NCI-H82 treated with DMSO at 0.1 percent for 48 hours (cell line): ENCODE data around the gene CYCS.
A peak's percentile ranks its signal among the peaks of the same experiment; 100 is the strongest.

Source experiments
- DNase-seq: peaks from one replicate; lab custom pipeline; 2025; ENCODE audit not compliant: unreplicated experiment; lab: John Stamatoyannopoulos, UW

The CYCS gene

DNA sequence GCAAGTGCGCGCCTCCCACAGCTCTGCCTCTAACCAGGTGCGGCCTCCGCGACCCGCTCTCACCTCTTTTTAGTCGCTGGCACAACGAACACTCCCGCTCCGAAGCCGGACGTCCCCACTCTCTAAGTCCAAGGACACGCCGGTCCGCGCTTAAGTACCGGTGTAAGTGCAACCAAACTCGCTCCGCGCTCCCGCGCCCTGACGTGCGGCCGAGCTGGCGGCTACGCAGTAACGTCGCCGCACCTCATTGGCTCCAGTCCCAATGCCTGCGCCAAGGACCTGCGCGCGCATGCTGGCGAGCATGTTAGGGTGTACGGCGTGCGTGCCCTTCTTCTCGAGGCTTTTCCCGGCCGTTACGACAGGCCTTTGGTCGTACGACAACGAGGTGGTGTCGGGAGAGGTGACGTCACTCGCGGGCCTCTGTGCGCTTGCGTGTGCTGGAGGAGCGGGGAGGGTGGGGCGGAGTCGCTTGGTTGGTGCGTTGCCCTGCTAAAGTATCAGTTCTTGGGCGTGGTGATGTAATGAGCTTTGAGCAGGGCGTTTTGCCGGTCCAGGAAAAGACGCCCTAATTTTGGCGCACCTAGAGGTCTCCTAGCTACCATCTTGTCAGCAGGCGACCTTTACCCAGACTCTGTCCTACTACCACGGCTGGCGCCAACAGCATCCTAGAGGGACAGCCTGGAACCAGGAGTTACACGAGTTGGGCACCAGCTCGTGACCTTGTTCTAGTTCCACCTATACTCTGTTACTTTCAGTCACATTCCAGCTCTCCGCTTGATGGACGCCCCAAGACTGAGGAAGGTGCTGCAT lies at the start of gene CYCS:
TSS of gene CYCS (minus strand) at position 124 of the 810 bp plus-strand sequence. CDS start 1,141 bp downstream, outside the sequence.
- peak; percentile 97 for DNase-seq

DNA sequence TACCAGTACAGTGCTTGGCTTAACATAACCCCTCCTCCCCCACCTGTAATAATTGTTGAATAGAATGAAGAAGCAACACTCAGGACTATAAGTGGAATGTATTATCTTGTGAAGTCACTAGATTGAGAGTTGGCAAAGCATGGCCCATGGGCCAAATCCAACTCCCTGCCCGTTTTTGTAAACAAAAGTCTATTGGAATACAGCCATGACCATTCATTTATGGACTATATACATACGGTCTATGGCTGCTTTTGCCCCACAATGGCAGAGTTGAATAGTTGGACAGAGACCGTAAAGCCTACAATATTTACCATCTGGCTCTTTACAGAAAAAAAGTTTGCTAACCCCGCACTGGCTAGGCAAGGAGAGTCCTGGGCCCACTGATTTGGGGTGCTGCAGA lies 48.1 kb upstream of the CYCS start:
- DNase-seq: no peak

GRCh38 chr7:25171516-25171915 lies 46.5 kb upstream of the CYCS start:
- no peak for DNase-seq

DNA sequence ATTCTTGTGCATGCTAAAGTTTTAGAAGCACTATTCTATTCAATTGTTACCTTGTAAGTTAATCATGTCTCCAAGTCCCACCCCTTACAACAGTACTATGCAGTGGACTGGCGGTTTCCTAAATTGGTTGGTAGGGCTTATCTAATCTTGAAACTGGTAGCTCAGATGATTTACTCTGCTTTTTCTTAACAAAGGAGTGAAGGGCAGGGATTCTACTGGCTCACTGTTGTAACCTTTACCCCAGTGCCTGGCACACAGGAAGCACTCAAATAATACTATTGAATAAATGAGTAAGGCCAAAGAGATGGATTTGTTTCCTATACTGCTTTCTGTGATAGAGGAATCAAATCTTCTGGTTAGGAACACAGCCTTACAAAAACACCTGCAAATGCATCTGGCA lies 46.0 kb upstream of the CYCS start:
- no peak for DNase-seq

DNA sequence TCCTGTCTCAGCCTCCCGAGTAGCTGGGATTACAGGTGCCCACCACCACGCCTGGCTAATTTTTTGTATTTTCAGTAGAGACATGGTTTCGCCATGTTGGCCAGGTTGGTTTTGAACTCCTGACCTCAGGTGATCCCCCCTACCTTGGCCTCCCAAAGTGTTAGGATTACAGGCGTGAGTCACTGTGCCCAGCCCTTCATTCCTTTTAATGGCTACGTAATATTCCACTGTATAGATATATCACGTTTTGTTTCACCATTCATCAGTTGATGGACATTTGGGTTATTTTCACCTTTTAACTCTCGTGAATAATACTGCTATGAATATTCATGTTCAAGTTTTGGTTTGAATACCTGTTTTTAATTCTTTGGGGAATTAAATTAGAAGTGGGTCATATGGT lies 44.6 kb upstream of the CYCS start:
- DNase-seq: no peak

DNA sequence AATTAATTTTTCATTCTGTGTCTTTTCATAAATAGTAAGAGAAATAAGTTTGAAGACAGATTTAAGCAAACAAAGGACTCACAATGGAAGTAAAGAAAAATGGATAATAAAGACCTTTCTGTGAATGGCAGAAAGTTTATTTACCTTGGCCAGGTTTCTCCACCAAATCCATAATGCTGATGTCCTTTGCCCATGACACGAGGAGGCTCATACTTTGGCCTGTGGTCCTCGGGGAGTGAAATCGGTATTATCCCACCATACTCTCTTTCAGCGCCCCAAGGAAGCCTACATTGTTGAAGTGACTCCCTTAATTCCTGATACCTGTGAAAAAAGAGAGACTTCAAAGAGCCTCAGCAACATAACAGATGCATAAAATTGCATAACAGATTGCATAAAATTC lies 43.1 kb upstream of the CYCS start:
- DNase-seq: no peak

DNA sequence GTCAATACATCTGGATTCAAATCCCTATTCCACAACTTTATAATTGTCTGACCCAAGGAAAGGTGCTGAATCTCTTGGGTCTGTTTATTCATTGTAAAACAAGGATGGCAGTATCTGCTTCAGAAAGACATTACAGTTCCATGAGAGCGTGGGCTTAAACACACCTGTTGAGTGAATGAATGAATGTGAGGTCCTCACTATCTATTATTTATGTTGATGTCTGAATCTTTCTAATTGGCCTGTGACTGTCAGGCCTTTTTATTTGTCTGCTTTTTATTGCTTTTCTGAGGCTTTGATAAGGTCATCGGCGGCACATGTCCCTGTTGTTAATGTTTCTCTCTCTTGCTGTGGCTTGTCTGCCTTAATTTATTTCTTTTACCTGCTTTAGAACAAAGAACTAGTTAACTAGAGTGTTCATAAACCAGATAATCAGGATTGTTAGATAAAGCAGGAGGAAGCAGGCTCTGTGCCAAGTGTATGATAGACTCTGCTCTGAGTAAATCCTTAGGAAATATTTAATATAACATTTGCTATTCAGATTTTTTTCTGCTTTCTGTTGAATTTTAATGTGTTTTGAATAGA lies 42.3 kb upstream of the CYCS start:
- no peak for DNase-seq

DNA sequence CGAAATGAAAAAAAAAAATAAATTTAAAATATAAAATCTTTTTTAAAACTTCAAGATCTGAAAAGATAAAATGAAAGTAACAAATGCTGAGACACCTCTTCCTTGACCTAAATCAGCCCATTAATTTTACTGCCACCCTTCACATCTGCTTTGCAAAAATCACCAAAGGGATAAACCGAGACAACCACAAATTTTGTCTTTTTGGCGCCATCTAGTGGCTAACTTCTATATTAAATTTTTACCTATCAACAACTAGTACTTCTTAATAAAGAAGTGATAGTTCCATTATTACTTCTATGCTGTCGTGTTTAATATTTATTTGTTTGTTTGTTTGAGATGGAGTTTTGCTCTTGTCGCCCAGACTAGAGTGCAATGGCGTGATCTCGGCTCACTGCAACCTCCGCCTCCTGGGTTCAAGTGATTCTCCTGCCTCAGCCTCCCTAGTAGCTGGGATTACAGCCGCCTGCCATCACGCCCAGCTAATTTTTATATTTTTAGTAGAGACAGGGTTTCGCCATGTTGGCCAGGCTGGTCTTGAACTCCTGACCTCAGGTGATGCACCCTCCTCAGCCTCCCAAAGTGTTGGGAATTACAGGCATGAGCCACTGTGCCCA lies 35.0 kb upstream of the CYCS start:
- peak; percentile 45 for DNase-seq

GRCh38 chr7:25158966-25159365 lies 33.9 kb upstream of the CYCS start:
- no peak for DNase-seq

GRCh38 chr7:25151773-25152172 lies 26.7 kb upstream of the CYCS start:
- no peak for DNase-seq

DNA sequence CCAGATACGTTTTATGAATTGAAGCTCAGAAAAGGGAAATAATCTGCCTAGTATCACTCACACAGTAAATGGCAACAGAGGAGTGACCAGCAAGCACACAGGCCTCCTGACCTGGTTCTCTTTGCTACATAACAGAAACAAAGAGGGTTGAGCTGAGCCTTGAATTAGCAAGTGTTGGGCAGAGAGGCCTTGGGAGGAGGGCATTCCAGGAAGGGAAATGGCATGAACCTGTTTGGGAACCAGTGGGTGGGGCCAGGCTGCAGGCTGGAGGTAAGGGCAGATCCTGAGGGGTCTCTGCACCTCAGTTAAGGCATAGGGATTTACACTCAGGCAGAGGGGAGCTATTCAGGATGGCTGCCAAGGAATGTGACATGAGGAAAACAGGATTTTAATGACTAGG lies 24.8 kb upstream of the CYCS start:
- no peak for DNase-seq

GRCh38 chr7:25148772-25149575 lies 23.9 kb upstream of the CYCS start:
- no peak for DNase-seq

DNA sequence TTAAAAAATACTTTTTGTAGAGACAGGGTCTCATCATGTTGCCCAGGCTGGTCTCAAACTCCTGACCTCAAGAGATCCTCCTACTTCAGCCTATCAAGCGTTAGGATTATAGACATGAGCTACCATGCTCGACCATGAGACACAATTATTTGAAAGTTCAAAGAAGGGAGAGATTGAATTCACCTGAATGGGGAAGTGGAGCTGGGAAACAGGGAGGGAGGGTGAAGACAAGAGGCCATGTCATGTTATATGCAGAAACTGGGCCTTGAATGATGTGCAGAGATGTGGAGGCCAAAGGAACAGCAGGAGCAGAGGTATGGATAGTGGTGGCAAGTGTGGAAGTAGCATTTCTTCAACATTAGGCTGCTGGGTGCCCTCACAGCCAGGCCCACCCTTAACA lies 18.7 kb upstream of the CYCS start:
- DNase-seq: no peak

- no peak for DNase-seq
These were observed 14.5 kb upstream of the CYCS start for GRCh38 chr7:25139536-25139935.

- DNase-seq: no peak
These were observed 9.4 kb upstream of the CYCS start for GRCh38 chr7:25134358-25135010.

DNA sequence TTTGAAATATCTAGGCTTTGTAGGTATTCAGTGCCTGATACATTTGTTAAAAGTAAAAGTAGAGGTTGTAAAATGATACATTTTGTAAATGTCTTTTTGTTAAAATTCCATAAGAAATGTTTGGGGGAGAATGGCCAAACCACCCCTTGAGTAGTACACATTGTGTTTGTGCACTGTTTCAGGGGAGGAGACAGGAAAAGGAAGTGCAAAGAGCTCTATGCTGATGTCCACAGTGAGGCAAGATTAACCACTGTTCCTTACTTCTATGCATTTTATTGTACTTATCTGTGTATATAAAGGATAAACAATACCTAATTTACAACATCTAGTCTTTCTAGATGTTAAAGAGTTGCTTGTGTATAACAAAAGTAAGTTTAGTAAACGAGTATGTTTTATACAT lies 7.4 kb upstream of the CYCS start:
- DNase-seq: no peak

DNA sequence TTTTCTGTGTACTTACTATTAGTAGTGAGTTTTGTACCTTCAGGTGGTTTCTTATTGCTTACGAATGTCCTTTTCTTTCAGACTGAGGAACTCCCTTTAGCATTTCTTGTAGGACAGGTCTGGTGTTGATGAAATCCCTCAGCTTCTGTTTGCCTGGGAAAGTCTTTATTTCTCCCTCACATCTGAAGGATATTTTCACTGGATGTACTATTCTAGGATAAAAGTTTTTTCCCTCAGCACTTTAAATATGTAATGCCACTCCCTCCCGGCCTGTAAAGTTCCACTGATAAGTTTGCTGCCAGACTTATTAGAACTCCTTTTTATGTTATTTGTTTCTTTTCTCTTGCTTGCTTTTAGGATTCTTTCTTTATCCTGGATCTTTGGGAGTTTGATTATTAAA lies 1.7 kb upstream of the CYCS start:
- no peak for DNase-seq

- DNase-seq: no peak
These were observed 459 bp downstream of the CYCS start for GRCh38 chr7:25124465-25125136.

DNA sequence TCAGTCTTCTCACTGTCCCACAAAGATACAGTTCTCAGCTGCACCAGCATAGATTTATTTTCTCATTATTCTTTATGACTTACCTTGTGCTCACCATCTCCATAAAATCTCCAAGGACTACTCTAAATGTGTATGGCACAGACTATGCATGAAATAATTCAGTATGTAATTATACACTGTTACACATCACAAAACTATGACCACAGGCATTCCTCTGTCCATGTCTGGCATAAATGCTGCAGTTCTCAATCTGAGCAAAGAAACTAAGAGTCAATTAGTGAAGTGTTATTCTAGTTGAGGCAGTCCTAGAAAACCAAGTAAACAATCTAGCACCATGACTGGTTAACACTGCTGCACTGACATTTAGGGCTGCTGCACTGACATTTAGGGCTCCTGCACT lies 2.7 kb downstream of the CYCS start:
- no peak for DNase-seq

DNA sequence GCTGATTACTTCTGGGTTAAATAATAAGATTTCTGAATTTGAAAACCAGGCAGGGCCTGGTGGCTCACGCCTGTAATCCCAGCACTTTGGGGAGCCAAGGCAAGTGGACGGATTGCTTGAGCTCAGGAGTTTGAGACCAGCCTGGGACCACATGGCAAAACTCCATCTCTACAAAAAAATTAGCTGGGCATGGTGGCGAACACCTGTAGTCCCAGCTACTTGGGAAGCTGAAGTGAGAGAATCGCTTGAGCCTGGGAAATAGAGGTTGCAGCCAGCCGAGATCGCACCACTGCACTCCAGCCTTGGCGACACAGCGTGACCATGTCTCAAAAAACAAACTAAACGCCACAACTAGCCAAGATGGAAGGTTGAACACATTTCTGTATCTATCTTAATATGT lies 3.5 kb downstream of the CYCS start:
- DNase-seq: no peak

DNA sequence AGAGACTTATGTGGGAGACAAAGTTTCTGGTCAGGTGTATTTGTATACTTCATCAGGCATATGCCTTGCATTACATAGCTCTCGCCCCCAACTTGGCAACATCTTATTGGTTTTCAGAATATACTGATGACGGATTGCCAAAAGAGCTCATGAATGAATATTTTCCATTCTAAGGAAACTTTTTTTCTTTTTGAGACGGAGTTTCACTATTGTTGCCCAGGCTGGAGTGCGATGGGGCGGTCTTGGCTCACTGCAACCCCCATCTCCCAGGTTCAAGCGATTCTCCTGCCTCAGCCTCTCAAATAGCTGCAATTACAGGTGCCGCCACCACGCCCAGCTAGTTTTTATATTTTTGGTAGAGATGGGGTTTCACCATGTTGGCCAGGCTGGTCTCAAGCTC lies 6.0 kb downstream of the CYCS start:
- DNase-seq: no peak
